Ovary (tissue), 10 donors: ENCODE measurements around the gene MRPS17. TPM values are rescaled to one million over a fixed set of nuclear protein-coding genes. Genes with fewer than 3 reads are reported as not detected.

Source experiments
- DNase-seq, 5 donors: peaks; one replicate each; pipeline ENCODE4 v3.0.0-alpha.2; 2019 to 2020
- H3K27ac ChIP-seq, 2 donors: fragments of 200-600 bp; one replicate each; pipeline versions ENCODE4 v1.5.1 to v1.8.0; 2019 to 2022
- H3K27me3 ChIP-seq: fragments of 200-600 bp; one replicate; pipeline ENCODE4 v1.8.0; 2022
- H3K36me3 ChIP-seq: fragments of 200-600 bp; sonication (generic); one replicate; pipeline ENCODE4 v1.5.1; 2019
- H3K4me1 ChIP-seq: one replicate; pipeline ENCODE4 v1.8.1; 2013; ENCODE audit warnings: mild to moderate bottlenecking, moderate library complexity; ENCODE audit not compliant: insufficient read depth
- H3K4me3 ChIP-seq: fragments of 200-600 bp; sonication (generic); one replicate; pipeline ENCODE4 v1.5.1; 2017
- H3K9me3 ChIP-seq, 2 donors: fragments of 200-600 bp in 1 of 2; sonication (generic) in 1 of 2; one replicate each; pipeline versions ENCODE4 v1.5.1 to v1.8.1; 2013 to 2019; ENCODE audit warnings: mild to moderate bottlenecking in 1 of 2, moderate library complexity in 1 of 2
- EP300 ChIP-seq: sonication (generic); formaldehyde crosslinking; IDR thresholded peaks from one replicate; pipeline ENCODE4 v1.6.1; 2017; ENCODE audit warnings: antibody characterized with exemption
- POLR2A ChIP-seq: fragments of 450-650 bp; IDR thresholded peaks from one replicate; pipeline ENCODE4 v1.6.1; 2017; ENCODE audit warnings: antibody characterized with exemption, mild to moderate bottlenecking, moderate library complexity
- WGBS, 3 donors: extraction: QIAGEN DNeasy Blood & Tissue Kit in 1 of 3; methylation state at CpG; one replicate each; pipeline versions ENCODE4 v1.1.5 to v1.1.7; 2013 to 2017; 5-methylcytosine and 5-hydroxymethylcytosine counted together
- intact Hi-C, 4 donors: fragments of 100-400 bp; cut with DNase I; formaldehyde crosslinking; loops; one replicate each; pipeline versions ENCODE4 v1.11.0 to v1.15.1; 2022 to 2023
- long read RNA-seq, 3 donors: library from polyadenylated mRNA in 2 of 3; unstranded in 2 of 3; transcript quantifications; one replicate each; pipeline ENCODE4 v2.0.0 and lab custom pipeline, GENCODE V29; 2021 to 2026
- polyA plus RNA-seq, 2 donors: library from polyadenylated mRNA; stranded (reverse); fragments of 200-250 nt in 1 of 2; fragments of 350-450 nt in 1 of 2; fragmentation: Illumina TruSeq in 1 of 2; extraction: RNeasy Lipid Tissue Mini Kit (QIAGEN cat#74804) in 1 of 2; gene quantifications; one replicate each; pipeline ENCODE4 v1.2.3, GENCODE V29; 2013 to 2014
- total RNA-seq, 7 donors: library from RNA; depleted of rRNA in 2 of 7; stranded (reverse); fragments of >200 nt in 2 of 7; fragmentation: NEBNext Ultra II Directional in 3 of 7; extraction: Animal tissue kit (Norgen Biotek cat#: 25700) in 3 of 7; gene quantifications; one replicate each; pipeline versions ENCODE4 v1.1.0 to v1.2.4, GENCODE V29; 2016 to 2023
- TF ChIP-seq, protein P1 (sequence below), 3 donors: fragments of 450-650 bp in 2 of 3; fragments of 200-600 bp in 1 of 3; IDR thresholded peaks; one replicate each; pipeline versions ENCODE4 v1.5.1 to v1.8.0; 2016 to 2022; ENCODE audit warnings: antibody characterized with exemption in 3 of 3, mild to moderate bottlenecking in 1 of 3
- donor health status: DM: no; HTN: no; CAD: no; lungs with moderate emphysema.
- donor health status: DM: no; HTN: no; CAD: no.
- donor health status: Bipolar disorder and iron deficiency.
- donor health status: DM: yes; HTN: yes; CAD: no.
- donor health status: DM: no; HTN: no; CAD: no.
- donor health status: DM: yes; HTN: yes; CAD: no.

MRPS17 gene
- total RNA-seq (10 to 100 TPM in 4 of 7 donors, 1 to 10 TPM in 3; 4.7 to 13.4 (median 11.4) TPM), polyA plus RNA-seq (10 to 100 TPM in 1 of 2 donors, 1 to 10 TPM in 1; 8.3 to 18.9 TPM)
- long read RNA-seq, donor 1, transcript MRPS17-201 (3 exons, 1,845 nt) = major isoform, 56 of 62 reads
- long read RNA-seq, donor 1, partial matches to known transcripts = 1 of 62 reads
- long read RNA-seq, donor 1, other reads (novel, unspliced or antisense) = 5 of 62 reads
- long read RNA-seq, donor 2, transcript MRPS17-201 (3 exons, 1,845 nt) = major isoform, 21 of 21 reads
- long read RNA-seq, donor 2, partial matches to known transcripts = 0 of 21 reads
- long read RNA-seq, donor 2, other reads (novel, unspliced or antisense) = 0 of 21 reads
- long read RNA-seq, donor 3, transcript MRPS17-201 (3 exons, 1,845 nt) = major isoform, 15 of 17 reads
- long read RNA-seq, donor 3, partial matches to known transcripts = 0 of 17 reads
- long read RNA-seq, donor 3, other reads (novel, unspliced or antisense) = 2 of 17 reads

DNA sequence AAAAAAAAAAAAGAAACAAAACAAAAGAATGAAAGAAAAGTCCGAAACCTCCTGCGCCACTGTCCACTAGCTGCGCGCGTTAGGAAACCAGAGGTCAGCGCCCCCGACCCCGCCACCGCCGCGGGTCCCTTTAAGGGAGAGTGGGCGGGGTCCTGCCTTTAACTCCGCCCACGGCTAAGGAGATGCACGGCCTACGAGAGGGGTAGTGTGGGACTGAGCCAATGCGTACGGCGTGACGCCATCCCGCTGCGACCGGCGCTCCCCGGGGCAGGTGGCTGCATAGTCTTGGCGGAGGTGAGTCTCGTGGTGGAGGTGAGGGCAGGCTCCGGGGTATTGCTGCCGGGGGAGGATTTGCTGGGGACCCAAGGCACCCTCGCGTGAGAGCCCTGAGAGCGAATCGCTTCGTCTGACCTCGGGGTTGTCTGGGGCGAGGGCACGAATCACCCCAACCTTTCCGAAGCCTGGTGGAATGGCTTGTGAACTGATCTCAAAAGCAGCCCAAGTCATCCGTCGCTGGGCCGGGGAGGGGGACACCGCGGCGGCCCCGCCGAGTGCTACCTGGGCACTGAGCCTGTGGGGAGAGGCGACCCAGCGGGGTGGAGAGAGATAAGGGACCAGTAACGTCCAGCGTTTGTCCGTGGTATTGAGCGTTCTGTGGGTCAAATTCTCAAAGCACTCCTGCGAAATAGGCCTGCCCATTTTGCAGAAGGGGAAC, at the start of gene MRPS17:
TSS of gene MRPS17 (plus strand) at position 241 of the 715 bp plus-strand sequence. CDS start 1,319 bp downstream, outside the sequence.
- DNase-seq = peak; percentile 85 to 93 (median 88)
- intact Hi-C loops = no loop called here
- TF ChIP-seq, protein P1, sequence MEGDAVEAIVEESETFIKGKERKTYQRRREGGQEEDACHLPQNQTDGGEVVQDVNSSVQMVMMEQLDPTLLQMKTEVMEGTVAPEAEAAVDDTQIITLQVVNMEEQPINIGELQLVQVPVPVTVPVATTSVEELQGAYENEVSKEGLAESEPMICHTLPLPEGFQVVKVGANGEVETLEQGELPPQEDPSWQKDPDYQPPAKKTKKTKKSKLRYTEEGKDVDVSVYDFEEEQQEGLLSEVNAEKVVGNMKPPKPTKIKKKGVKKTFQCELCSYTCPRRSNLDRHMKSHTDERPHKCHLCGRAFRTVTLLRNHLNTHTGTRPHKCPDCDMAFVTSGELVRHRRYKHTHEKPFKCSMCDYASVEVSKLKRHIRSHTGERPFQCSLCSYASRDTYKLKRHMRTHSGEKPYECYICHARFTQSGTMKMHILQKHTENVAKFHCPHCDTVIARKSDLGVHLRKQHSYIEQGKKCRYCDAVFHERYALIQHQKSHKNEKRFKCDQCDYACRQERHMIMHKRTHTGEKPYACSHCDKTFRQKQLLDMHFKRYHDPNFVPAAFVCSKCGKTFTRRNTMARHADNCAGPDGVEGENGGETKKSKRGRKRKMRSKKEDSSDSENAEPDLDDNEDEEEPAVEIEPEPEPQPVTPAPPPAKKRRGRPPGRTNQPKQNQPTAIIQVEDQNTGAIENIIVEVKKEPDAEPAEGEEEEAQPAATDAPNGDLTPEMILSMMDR (IDR thresholded peaks at IDR 0.05) = peak in 1 of 3 donors; percentile 4
- TF ChIP-seq POLR2A = peak; percentile 71
- TF ChIP-seq EP300 = no peak
- H3K4me1 ChIP-seq = peaks cover 1% of the 10 kb centered on the region
- no peaks in the 10 kb centered on the region for H3K36me3 ChIP-seq
- WGBS, 3 donors = 0 to 1% (median 1%) methylated on average over 53 of the region's 53 CpGs
- H3K27ac ChIP-seq = peak within 1 kb of the TSS; percentile 76 to 78
- H3K27me3 ChIP-seq = no peaks in the 10 kb centered on the region
- H3K9me3 ChIP-seq = no peaks in the 10 kb centered on the region
- peak within 1 kb of the TSS; percentile 93 for H3K4me3 ChIP-seq

- WGBS, 3 donors = 77 to 88% (median 86%) methylated on average over 2 to 8 of the region's 8 CpGs
- H3K9me3 ChIP-seq = no peaks in the 10 kb centered on the region
- H3K36me3 ChIP-seq = no peaks in the 10 kb centered on the region
- no peak for DNase-seq
- TF ChIP-seq, protein P1 (IDR thresholded peaks at IDR 0.05) = no peak
- TF ChIP-seq POLR2A (no peak), EP300 (no peak)
- no peak overlapping the region for H3K4me3 ChIP-seq
- H3K27me3 ChIP-seq = no peaks in the 10 kb centered on the region
- intact Hi-C loops = no loop called here
- no peaks in the 10 kb centered on the region for H3K4me1 ChIP-seq
- no peak overlapping the region for H3K27ac ChIP-seq
Observed at GRCh38 chr7:55903985-55904759, 47.5 kb upstream of the MRPS17 start.

DNA sequence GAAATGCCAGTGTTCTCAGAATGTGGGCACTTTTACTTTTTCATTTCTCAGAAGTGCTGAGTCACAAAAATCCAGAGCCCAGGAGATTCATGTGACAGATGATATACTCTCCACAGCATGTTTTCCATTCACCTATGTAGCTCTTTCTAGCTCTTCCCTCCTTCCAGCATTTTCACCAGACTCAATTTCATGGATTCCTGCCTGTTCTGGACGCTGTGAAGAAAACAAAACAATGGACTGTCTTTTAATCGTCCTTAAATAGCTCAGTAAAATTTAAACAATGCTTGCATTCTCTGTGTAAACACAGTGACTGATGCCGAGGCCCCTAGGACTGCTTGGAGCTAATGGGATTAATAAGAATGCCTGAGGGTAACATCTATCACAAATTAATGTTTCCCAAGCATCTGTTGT, 38.9 kb upstream of the MRPS17 start:
- no peaks in the 10 kb centered on the region for H3K27me3 ChIP-seq
- TF ChIP-seq, protein P1 (IDR thresholded peaks at IDR 0.05) = no peak
- TF ChIP-seq EP300 (no peak), POLR2A (no peak)
- H3K4me1 ChIP-seq = peaks cover 2% of the 10 kb centered on the region
- no peak overlapping the region for H3K27ac ChIP-seq
- 28 to 61% (median 30%) methylated on average over 3 of the region's 3 CpGs for WGBS, 3 donors
- intact Hi-C loops = no loop called here
- no peaks in the 10 kb centered on the region for H3K36me3 ChIP-seq
- DNase-seq = no peak
- no peak overlapping the region for H3K4me3 ChIP-seq
- no peaks in the 10 kb centered on the region for H3K9me3 ChIP-seq

GRCh38 chr7:55917771-55918170, 33.9 kb upstream of the MRPS17 start:
- DNase-seq = no peak
- no peaks in the 10 kb centered on the region for H3K27me3 ChIP-seq
- H3K27ac ChIP-seq = no peak overlapping the region
- H3K9me3 ChIP-seq = no peaks in the 10 kb centered on the region
- intact Hi-C loops = no loop called here
- WGBS, 3 donors = 95 to 100% (median 96%) methylated on average over 1 of the region's 1 CpG
- no peaks in the 10 kb centered on the region for H3K4me1 ChIP-seq
- H3K36me3 ChIP-seq = no peaks in the 10 kb centered on the region
- H3K4me3 ChIP-seq = no peak overlapping the region
- TF ChIP-seq EP300 (no peak), POLR2A (no peak)
- TF ChIP-seq, protein P1 (IDR thresholded peaks at IDR 0.05) = no peak
